Upper lobe of right lung (tissue), 1 donor: ENCODE results near the gene ERMARD. TPM values are rescaled to one million over a fixed set of nuclear protein-coding genes. Genes with fewer than 3 reads are reported as not detected.

Experiments
- ATAC-seq: fragments of 200-7000 bp; cut with Tn5 transposase; one replicate; pipeline ENCODE4 v1.9.1; 2020; ENCODE audit warnings: mild to moderate bottlenecking, moderate library complexity
- DNase-seq: peaks from one replicate; pipeline ENCODE4 v3.0.0-alpha.2; 2020
- H3K27ac ChIP-seq: fragments of 200-600 bp; one replicate; pipeline ENCODE4 v1.8.0; 2022
- H3K27me3 ChIP-seq: fragments of 200-600 bp; one replicate; pipeline ENCODE4 v1.8.0; 2022; ENCODE audit warnings: mild to moderate bottlenecking
- H3K36me3 ChIP-seq: fragments of 200-600 bp; one replicate; pipeline ENCODE4 v1.8.0; 2022
- H3K4me1 ChIP-seq: fragments of 200-600 bp; one replicate; pipeline ENCODE4 v1.8.0; 2022
- H3K4me3 ChIP-seq: fragments of 200-600 bp; one replicate; pipeline ENCODE4 v1.8.0; 2022; ENCODE audit warnings: mild to moderate bottlenecking
- H3K9me3 ChIP-seq: fragments of 200-600 bp; one replicate; pipeline ENCODE4 v1.8.0; 2022
- intact Hi-C: fragments of 100-400 bp; cut with DNase I; formaldehyde crosslinking; loops from one replicate; pipeline ENCODE4 v1.11.0; 2022
- long read RNA-seq: library from polyadenylated mRNA; unstranded; transcript quantifications from one replicate; pipeline ENCODE4 v2.0.0, GENCODE V29; 2021
- total RNA-seq: library from RNA; stranded (reverse); fragmentation: NEBNext Ultra II Directional; extraction: Animal tissue kit (Norgen Biotek cat#: 25700); gene quantifications from one replicate; pipeline ENCODE4 v1.2.1, GENCODE V29; 2021
- TF ChIP-seq, protein P1 (sequence below): fragments of 200-600 bp; IDR thresholded peaks from one replicate; pipeline ENCODE4 v1.8.0; 2022; ENCODE audit warnings: antibody characterized with exemption
- donor health status: DM: no; HTN: yes; CAD: no; lungs with severe emphysema.

ERMARD gene
- total RNA-seq = 25.6 TPM
- long read RNA-seq, transcript ERMARD-203 (18 exons, 2,141 nt) = major isoform, 6 of 23 reads
- long read RNA-seq, partial matches to known transcripts = 2 of 23 reads
- long read RNA-seq, other reads (novel, unspliced or antisense) = 14 of 23 reads

DNA sequence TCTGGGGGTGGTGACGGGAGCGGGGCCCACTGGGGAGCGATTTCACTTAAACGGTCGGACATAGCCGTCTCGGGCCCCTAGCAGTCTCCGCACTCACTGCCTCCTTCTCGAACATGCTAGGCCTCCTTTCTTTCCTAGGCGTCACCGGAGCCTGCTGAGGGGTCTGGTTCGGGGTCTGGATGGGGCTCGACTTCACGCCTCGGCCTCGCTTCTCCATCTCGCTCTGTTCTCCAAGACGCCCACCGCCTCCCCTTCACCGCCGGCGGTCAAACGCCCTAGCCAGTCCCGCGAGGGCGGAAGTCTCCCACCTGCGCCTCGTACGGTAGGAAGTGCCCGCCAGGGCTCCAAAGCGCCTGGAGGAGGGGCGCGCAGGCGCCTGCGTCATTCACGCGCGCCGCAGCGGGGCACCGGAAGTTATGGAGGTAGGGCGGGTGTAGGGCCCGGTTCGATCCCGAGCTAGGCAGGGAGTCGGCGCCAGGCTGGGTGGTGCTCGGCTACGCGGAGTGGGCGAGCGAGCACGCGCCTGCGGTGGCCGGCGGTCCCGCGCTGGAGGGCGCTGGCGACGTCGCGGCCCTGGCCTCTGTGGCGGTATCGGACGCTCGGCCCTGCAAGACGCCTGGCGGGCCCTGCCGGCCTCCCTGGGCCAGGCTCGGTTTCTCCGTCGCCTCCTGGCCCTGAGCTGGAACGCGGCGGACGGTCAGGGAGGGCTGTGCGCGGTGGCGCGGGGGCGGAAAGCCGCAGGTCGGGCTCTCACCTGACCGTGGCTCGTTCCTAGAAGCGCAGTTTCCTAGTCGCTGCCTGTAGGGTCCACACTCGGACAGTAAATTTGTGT, at the start of gene ERMARD, which contains the start of gene DYNLT2:
ERMARD (plus strand) TSS at position 381 of the 832 bp plus-strand sequence; CDS start at position 417, 36 bp downstream.
DYNLT2 (minus strand) TSS at position 331 of the 832 bp plus-strand sequence; CDS start at position 217, 114 bp downstream.
- Histone ChIP-seq H3K9me3 (no peaks in the 10 kb centered on the region), H3K4me1 (peaks cover 20% of the 10 kb centered on the region), H3K27ac (peak within 1 kb of the TSS; percentile 98), H3K4me3 (peak within 1 kb of the TSS; percentile 84), H3K36me3 (no peaks in the 10 kb centered on the region), H3K27me3 (no peaks in the 10 kb centered on the region)
- intact Hi-C loops = no loop called here
- peak; percentile 98 for DNase-seq
- ATAC-seq = peak; percentile 99
- TF ChIP-seq, protein P1, sequence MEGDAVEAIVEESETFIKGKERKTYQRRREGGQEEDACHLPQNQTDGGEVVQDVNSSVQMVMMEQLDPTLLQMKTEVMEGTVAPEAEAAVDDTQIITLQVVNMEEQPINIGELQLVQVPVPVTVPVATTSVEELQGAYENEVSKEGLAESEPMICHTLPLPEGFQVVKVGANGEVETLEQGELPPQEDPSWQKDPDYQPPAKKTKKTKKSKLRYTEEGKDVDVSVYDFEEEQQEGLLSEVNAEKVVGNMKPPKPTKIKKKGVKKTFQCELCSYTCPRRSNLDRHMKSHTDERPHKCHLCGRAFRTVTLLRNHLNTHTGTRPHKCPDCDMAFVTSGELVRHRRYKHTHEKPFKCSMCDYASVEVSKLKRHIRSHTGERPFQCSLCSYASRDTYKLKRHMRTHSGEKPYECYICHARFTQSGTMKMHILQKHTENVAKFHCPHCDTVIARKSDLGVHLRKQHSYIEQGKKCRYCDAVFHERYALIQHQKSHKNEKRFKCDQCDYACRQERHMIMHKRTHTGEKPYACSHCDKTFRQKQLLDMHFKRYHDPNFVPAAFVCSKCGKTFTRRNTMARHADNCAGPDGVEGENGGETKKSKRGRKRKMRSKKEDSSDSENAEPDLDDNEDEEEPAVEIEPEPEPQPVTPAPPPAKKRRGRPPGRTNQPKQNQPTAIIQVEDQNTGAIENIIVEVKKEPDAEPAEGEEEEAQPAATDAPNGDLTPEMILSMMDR = no peak

DNA sequence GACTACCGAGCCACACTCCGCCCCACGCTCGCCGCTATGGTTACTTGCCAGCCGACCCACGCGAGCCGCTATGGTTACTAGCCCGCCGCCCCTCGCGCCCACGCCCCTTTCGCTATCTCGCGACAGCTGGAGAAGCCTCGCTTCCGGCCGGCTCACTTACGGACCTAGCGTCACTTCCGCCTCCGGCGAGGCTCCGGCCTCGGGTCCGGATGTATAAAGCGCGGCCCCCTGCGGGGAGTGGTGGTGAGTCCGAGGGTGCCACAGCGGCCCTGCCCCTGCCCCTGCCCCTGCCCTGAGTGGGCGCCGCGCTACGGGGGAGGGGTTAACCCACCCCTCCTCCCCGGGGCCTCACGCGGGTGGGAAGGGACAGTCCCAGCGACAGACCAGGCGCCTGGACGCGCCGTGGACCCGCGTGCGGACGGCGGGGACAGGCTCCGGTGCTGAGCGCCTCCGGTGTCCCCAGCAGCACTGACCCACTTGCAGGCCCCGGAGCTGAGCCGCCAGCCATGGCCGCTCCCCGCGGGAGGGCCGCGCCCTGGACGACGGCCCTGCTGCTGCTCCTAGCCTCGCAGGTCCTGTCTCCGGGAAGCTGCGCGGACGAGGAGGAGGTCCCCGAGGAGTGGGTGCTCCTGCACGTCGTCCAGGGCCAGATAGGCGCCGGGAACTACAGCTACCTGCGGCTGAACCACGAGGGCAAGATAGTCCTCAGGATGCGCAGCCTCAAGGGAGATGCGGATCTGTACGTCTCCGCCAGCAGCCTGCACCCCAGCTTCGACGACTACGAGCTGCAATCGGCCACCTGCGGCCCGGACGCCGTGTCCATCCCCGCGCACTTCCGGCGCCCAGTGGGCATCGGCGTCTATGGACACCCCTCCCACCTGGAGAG, 49.2 kb upstream of the ERMARD start, which contains the start of the genes C6orf120 and WDR27:
C6orf120 (plus strand) TSS at position 173 of the 886 bp plus-strand sequence; CDS start at position 507, 334 bp downstream.
WDR27 (minus strand) TSS at position 76 of the 886 bp plus-strand sequence. CDS start 13,024 bp downstream, outside the sequence.
- Histone ChIP-seq H3K36me3 (peaks cover 15% of the 10 kb centered on the region), H3K4me3 (peak within 1 kb of the TSS; percentile 76), H3K4me1 (peaks cover 35% of the 10 kb centered on the region), H3K27ac (peak within 1 kb of the TSS; percentile 93), H3K9me3 (no peaks in the 10 kb centered on the region), H3K27me3 (no peaks in the 10 kb centered on the region)
- DNase-seq (peak; percentile 99), ATAC-seq (peak; percentile 97)
- intact Hi-C loops = no loop called here
- TF ChIP-seq, protein P1 = no peak

DNA sequence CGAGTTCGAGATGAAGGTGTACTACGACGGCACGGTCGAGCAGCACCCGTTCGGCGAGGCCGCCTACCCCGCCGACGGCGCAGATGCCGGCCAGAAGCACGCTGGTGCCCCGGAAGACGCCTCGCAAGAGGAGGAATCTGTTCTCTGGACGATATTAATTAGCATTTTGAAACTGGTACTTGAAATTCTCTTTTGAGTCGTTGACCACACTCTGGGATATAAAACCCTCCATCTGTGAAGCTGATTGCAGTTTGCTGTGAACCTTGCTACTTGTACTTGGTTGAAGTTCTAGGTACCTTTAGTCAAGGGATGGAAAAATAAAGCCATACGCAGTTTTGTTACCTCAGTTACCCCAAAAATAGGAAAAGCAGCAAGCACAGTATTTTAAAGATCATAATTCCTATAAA, 48.6 kb upstream of the ERMARD start:
- ATAC-seq = no peak
- no peaks in the 10 kb centered on the region for H3K27me3 ChIP-seq
- peaks cover 17% of the 10 kb centered on the region for H3K36me3 ChIP-seq
- TF ChIP-seq, protein P1 = no peak
- H3K4me3 ChIP-seq = peak overlapping the region; percentile 76
- intact Hi-C loops = no loop called here
- DNase-seq = no peak
- peaks cover 35% of the 10 kb centered on the region for H3K4me1 ChIP-seq
- H3K9me3 ChIP-seq = no peaks in the 10 kb centered on the region
- peak overlapping the region; percentile 93 for H3K27ac ChIP-seq

DNA sequence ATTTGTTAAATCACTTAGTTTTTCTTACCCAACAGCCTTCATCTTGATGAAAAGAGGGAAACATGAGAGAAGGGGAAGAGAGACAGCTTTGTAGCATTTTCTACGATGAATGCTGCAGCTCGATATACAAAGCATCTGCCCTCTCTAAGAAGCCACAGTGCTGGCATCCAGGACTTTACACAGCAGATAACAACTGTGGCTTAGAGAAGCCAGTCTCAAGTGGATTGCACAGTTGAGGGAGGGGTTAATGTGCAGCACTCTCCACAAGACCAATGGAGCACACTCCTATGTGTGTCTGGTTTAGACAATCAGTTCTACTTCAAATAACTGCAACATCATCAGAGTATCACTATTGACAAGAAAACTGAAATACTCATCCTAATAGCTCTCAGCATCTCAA, 43.6 kb upstream of the ERMARD start:
- H3K27me3 ChIP-seq = no peaks in the 10 kb centered on the region
- no peak overlapping the region for H3K27ac ChIP-seq
- peaks cover 21% of the 10 kb centered on the region for H3K4me1 ChIP-seq
- intact Hi-C loops = no loop called here
- DNase-seq = no peak
- no peak for ATAC-seq
- H3K9me3 ChIP-seq = no peaks in the 10 kb centered on the region
- H3K36me3 ChIP-seq = peaks cover 59% of the 10 kb centered on the region
- TF ChIP-seq, protein P1 = no peak
- no peak overlapping the region for H3K4me3 ChIP-seq

DNA sequence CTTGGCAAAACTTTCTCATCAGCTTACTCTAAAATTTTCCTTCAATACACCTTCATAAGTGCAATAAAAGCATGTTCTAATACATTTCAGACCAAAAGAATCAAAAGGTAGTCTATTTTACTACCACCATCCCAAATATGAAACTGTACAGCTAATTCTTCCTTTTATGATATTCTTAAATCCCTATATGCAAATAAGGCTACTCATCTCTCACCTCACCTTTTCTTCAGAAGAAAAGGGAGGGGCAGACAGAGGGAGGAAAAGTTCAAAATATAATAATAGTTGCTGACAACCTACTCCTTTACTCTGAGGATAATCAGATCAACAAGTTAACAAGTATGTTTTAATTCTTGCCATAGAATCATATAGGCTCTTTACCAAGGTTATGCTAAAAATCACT, 42.1 kb upstream of the ERMARD start:
- Histone ChIP-seq H3K36me3 (peaks cover 66% of the 10 kb centered on the region), H3K4me1 (peaks cover 6% of the 10 kb centered on the region), H3K9me3 (no peaks in the 10 kb centered on the region), H3K27ac (no peak overlapping the region), H3K4me3 (no peak overlapping the region), H3K27me3 (no peaks in the 10 kb centered on the region)
- ATAC-seq = no peak
- no peak for DNase-seq
- intact Hi-C loops = no loop called here
- TF ChIP-seq, protein P1 = no peak
